GM18858 (cell line): Measurements from ENCODE around the gene HIF1AN.
"Not testable (repeated sequence)": the region's sequence is repeated elsewhere in the genome, so short reads cannot be mapped to it uniquely, and the experiment has no call there.

ENCODE experiments used
- ATAC-seq: cut with Tn5 transposase; IDR thresholded peaks from one replicate; pipeline ENCODE4 v1.9.1; 2021; ENCODE audit not compliant: unreplicated experiment

HIF1AN gene

DNA sequence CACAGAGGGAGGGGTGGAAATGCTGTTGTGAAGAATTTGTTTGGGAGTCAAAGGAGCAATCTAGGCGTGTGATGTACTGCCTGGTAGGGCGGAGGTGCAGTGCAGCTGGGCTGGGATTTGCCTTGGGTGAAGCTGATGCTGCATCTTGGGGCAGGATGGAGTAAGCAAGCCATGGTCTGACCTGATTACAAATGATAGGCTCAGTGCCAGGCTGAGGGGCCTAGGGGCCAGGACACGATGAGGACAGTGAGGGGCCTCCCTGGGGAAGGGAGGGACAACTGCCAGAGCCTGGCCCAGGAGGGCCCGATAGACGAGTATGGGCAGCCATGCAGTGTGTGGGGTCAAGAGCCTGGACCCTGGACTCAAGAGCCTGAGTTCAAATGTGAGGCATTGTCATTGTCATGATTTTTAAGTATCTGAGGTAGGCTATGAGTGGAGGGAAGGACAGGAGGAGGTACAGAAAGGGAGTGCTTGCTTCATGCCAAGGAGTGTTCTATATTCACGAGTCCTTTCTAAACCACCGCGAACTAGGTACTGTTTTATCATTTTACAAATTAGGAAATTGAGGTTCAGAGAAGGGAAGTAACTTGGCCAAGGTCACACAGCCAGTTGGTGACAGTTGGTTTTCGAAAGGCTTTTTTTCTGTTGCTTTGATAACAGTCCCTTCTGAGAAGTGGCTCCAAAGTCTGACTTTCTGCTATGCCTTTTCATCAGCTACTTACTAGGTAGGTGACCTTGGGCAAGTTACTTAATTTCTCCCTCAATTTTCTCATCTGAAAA is 29.7 kb downstream of the HIF1AN start:
- ATAC-seq = no peak

DNA sequence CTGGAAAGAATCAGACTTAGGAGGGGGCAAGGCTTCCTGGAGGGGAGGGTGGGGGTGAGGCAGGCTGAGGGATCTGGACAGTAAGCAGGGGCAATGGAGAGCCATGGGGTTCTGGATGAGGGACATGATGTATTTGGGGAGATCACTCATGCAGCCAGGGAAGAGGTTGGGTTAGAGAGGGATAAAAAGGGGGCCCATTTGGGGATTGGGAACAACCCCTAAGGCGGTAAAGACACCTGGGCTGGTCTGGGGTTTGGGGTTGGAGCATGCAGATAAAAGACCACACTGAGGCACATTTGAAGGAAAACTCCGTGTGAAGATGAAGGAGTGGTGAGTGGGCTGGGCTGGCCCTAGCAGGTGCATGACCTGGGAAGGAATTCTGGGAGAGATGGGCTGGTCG is 30.8 kb downstream of the HIF1AN start:
- ATAC-seq = no peak

DNA sequence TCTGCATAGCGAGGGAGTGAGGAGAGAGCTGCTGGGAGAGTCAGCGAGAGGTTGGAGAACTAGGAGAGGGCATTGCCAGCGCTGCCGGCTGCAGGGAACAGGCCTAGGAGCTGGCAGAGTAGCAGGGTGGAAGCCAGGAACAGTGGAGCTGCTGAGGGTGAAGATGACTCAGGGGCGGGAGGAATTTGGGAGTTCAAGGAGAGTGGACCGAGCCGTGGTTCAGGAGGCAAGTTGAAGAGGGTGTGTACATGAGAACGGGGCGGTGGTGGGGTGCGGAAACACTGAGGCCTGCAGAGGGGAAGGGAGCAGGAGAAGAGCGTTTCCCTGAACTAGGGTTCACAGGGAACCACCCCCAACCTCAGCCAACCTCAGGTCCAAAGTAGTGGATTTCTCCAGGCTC is 31.5 kb downstream of the HIF1AN start:
- no peak for ATAC-seq

GRCh38 chr10:100567826-100568225 is 32.1 kb downstream of the HIF1AN start:
- ATAC-seq = no peak

DNA sequence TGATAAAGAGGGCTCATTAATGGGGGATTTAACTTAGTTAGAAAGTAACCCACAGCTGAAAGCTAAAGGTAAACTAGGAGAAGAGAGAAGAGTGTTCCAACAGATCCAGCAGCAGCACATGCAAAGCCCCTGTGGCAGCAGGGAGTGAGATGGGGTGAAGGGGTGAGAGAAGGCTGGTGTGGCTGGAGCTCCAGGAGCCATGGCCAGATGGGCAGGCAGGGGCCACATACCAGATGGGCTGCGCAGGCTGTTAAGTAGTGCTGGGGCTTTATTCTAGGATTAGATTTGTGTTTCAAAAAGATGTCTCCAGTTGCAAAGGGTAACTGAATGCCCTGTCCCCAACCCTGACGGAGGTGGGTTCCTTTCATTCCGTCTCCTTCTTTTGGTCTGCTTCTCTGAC is 33.2 kb downstream of the HIF1AN start:
- no peak for ATAC-seq

DNA sequence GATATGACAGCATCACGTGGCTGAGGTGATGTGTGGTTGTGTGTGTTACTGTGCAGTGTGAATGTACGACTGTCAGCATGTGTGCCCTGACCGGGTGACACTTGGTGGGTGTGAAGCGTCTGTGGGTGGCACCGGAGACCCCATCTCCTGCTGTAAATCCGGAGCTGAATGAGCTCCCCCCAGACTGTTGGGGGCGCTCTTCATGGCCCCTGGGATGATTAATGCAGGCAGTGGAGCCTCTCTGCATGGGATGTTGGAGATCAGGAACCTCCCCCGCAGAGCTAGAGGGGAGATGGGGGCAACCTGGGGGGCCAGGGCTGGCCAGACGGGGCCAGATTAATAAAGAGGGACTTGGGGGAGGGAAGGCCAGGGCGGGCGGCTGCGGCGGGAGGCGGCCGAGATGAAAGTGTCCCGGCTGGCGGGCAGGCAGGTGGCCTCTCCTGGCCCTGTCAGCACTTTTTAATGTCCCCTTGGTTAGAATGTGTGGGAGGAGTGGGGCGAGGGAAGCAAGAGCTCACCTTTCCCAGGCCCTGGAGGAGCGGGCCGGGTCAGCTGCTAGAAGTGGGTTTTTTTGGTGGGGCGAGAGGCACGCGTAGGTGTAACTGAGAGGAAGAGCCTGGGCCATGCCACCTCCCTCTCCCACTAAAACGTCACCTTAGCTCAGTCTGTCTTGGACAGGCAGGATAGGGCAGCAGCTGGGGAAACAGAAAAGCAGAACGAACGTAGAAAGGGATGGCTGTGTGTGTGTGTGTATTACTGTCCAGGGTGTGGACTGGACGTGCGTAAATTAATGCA is 34.1 kb downstream of the HIF1AN start:
- ATAC-seq = no peak

DNA sequence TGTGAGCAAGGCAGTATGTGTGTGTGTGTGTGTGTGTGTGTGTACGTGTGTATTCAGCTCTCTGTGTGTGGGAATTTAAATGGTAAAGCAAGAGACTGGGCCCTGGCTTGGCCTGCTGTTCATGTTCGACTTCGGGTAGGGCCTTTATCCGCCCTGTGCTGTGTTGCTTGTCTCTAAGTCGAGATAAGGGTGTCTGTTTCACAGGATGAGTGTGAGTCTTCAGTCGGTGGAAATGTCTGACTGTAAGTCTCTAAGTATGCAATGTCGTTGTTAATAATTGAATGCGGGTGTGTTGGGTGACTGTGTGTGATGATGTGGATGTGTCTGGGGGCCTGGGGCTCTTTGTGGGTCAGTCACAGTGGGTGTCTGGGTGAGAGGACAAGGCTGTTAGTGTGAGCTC is 34.8 kb downstream of the HIF1AN start:
- ATAC-seq = no peak

DNA sequence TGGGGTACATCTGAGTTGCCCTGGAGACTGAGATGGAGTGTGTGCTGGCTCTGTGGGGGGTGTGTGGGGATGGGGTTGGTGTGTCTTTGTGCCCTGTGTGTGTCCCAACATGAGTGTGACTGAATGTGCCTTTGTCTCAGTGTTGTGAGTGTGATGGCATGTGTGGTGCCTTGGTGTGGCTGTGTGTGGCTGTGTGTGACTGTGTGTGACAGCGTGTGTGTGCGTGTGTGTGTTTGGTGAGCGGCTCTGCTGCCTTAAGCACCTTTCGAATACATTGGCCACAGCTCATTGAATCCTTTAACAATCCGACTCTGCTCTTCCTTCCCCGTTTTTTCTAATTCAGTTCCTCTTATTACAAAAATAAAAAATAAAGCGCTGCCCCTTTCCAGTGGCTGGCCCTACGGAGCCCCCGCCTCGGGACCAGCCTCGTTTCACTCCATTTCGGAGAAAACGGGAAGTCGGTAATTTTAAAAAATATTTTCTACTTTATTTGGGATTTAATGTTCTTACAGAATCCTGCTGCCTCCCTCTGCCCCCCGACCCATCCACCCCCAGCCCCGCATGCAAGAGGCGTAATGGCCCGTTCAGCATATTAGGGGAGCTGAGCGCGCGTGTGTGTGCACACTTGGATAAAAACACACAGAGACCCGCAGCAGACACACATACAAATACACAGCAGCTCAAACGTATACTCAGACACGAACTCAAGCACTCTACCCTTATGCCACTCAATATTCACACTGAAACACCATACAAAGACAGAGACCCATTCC is 35.5 kb downstream of the HIF1AN start:
- ATAC-seq = no peak

- ATAC-seq = not testable (repeated sequence)
Observed at GRCh38 chr10:100575146-100575545, 39.4 kb downstream of the HIF1AN start.

DNA sequence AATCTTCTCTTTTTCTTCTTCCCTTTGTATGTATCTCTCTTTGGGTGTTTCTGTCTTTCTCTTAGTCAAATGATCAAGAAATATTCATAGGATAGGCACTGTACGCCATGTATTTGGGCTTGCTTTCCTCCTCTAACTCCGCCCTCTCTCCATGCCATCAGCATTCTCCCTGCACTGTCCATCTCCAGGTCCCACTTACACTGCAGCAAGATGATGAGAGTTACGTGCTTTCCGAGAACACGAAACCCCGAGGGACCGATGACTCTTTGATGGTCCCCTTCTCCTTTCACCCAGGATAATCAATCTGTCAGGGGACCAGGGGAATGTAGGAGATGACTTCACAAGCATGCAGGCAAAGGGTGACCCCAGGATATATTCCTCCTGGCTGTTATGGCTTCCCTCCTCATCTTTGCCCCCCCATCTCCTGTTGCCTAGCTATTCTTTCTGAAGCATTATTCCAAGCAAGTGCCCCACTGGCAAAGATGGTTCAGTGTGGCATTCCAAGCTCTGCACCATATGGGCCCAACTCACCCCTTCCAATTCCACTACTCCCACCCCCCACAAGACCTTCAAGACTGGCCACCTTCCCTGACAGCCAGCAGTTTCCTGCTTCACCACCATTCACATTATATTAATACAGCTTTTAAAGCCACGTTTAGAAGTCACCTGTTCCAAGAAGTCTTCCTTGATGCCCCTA is 40.0 kb downstream of the HIF1AN start:
- no peak for ATAC-seq

DNA sequence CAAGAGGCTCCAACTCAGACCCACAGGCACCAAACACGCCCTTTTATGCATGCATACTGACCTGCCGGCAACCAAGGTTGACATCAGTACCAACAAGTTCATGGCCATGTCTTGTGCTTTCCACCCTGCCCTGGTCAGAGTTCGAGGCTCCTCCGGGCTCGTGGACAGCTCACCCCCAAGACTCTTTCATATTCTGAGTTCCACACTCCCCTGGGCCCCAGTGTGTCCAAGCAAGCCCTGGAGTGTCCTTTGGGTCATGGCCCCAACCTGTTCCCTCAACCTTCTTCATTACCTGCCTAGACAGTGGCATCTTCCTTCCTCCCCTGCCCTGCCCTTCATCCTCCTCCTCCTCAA is 40.5 kb downstream of the HIF1AN start:
- ATAC-seq = no peak

DNA sequence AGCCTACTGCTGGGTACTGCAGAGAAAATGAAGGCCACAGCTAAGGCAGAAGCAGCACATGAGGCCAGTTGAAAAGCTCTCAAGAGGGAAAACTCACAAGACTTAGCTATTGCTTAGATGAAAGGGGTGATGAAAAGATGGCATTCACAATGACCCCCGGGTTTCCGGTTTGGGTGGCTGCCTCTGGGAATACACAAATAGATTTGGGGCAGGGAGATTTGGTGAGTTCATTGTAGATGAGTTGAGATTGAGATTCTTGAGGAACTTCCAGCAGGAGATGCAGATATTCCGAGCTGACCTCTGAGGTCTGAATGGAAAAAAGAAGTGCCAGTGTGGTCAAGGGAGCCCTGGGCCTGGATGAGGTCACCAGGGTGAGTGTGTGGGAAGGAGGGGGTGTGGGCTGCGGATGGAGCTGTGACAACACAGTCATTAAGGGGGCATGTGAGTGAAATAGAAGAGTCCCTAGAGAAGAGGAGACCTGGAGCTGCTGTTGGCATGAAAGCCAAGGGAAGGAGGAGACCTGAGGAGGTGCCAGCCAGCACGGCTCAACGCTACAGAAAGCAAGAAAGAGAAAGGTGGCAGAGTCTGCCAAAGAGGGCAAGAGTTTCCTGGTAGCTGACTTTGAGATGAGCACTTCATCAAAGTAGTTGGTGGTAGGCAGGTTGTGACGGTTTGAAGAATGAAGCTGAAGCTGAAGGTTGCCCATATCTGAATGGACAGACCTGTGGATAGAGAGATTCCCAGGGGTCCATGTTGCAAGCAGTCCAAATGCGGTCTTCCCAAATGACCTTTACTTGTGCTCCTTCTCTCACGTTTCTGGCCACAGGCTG is 43.7 kb downstream of the HIF1AN start:
- ATAC-seq = no peak

DNA sequence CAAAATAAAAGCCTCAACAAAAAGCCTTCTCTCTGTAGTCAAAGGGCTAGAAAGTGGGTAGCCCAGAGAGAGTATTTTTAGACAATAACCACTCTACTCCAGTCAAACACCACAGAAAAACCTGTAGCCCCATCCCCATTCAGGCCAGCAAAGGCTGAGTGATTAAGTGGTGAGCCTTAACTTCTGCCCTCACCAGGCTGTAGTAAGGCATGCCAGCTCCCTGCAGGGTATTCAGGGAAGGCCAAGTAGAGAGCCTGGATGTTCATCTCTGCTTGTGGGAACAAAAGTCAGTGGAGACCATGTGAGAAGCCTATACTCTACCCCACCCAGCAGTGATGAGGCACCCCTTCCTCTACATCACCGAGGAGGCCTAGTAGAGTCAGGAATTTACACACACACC is 51.2 kb downstream of the HIF1AN start:
- ATAC-seq = no peak

DNA sequence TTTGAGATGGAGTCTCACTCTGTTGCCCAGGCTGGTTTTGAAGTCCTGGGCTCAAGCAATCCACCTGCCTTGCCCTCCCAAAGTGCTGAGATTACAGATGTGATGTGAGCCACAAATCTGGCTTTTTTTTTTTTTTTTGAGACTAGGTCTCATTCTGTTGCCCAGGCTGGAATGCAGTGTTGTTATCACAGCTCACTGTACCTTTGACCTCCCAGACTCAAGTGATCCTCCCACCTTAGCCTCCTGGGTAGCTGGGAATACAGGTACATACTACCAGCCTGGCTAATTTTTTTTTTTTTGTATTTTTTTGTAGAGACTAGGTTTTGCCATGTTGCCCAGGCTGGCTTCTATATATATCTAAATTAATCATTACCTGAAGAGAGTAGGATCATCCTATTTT is 62.4 kb downstream of the HIF1AN start:
- ATAC-seq = no peak

DNA sequence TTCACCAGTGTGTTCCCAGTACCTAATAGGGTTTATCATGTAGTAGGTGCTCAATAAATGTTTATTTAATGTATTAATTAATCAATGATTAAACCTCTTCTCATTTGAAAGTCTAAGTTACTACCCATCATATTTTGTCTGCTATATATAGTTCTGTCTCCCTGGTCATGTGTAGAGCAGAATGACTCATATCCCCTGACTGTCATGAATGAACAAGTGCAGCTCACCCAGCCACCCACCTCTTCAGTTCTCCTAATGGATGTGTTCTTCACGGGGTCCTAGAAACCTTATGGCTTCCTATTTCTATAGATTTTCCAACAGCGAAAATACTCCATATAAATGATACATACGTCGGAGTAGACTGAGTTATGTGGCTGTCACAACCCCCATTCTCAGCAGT is 64.5 kb downstream of the HIF1AN start:
- ATAC-seq = no peak

GRCh38 chr10:100607439-100607838 is 71.7 kb downstream of the HIF1AN start:
- no peak for ATAC-seq
